Testis (tissue), 2 donors: ENCODE measurements around the gene USP32.

Source experiments
- POLR2A ChIP-seq: fragments of 450-650 bp; IDR thresholded peaks from one replicate; pipeline ENCODE4 v1.6.1; 2017; ENCODE audit warnings: antibody characterized with exemption, mild to moderate bottlenecking, moderate library complexity
- TF ChIP-seq, protein P1 (sequence below), 3 experiments: fragments of 450-650 bp in 2 of 3; fragments of 200-600 bp in 1 of 3; sonication (generic) in 1 of 3; IDR thresholded peaks; one replicate each; pipeline ENCODE4 v1.5.1; 2016 to 2019; ENCODE audit warnings: antibody characterized with exemption in 3 of 3, mild to moderate bottlenecking in 2 of 3, moderate library complexity in 1 of 3

GRCh38 chr17:60330731-60331130 is 61.2 kb downstream of the USP32 start:
- no peak for TF ChIP-seq POLR2A
- TF ChIP-seq, protein P1, sequence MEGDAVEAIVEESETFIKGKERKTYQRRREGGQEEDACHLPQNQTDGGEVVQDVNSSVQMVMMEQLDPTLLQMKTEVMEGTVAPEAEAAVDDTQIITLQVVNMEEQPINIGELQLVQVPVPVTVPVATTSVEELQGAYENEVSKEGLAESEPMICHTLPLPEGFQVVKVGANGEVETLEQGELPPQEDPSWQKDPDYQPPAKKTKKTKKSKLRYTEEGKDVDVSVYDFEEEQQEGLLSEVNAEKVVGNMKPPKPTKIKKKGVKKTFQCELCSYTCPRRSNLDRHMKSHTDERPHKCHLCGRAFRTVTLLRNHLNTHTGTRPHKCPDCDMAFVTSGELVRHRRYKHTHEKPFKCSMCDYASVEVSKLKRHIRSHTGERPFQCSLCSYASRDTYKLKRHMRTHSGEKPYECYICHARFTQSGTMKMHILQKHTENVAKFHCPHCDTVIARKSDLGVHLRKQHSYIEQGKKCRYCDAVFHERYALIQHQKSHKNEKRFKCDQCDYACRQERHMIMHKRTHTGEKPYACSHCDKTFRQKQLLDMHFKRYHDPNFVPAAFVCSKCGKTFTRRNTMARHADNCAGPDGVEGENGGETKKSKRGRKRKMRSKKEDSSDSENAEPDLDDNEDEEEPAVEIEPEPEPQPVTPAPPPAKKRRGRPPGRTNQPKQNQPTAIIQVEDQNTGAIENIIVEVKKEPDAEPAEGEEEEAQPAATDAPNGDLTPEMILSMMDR (IDR thresholded peaks at IDR 0.05), result no peak
